ENCODE results near the gene RIOK1. TPM values are rescaled to one million over a fixed set of nuclear protein-coding genes. Genes with fewer than 3 reads are reported as not detected.

Gene RIOK1
- total and polyA plus RNA-seq, 9 of the 15 experiments (the other 6 are each of a cell fraction or from before 2014, with no cell fraction given) = 24.9 to 101 (median 52.2) TPM

DNA sequence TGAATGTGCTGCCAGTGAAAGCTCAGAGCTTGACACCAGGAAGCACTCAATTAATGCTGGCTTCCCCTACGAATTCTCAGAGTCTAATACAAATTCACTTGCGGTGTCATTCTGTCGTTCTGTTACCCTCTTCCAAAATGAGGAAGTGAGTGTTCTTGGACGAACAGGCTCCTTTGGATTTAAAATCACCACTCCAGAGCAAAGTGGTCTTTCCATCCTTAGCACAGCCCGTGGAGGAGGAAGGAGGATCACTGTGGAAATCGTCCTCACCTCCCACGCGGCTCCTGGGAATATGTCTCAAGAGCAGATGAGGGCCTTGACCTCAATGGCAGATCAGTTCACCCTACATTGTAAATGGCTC, 41.7 kb downstream of the RIOK1 start:
- Histone ChIP-seq H3K4me2 (ENCODE audit: insufficient read depth, low read length) (peak overlapping the region; percentile 23; the same call in 1 of the 2 replicates), H4K20me1 (replicated peaks; ENCODE audit: control insufficient read depth, insufficient read depth, low read length) (no peaks in the 10 kb centered on the region), H2AFZ (ENCODE audit: low read depth, low read length) (peak overlapping the region; percentile 67), H3K36me3 (ENCODE audit: control insufficient read depth, insufficient read depth, low read length) (no peaks in the 10 kb centered on the region), H3K4me3 (no peak overlapping the region), H3K9ac (ENCODE audit: insufficient read depth in 1 of 2, low read depth in 2 of 2, low read length in 2 of 2) (peak overlapping the region in 1 of 2 experiments; percentile 38; a peak in 1 of 4 replicates), H3K9me3 (replicated peaks; ENCODE audit: control insufficient read depth, insufficient read depth, low read depth, low read length) (peaks cover 2% of the 10 kb centered on the region; the same call in 1 of the 2 replicates), H3K27ac (ENCODE audit: extremely low read depth, low read depth, low read length) (no peak overlapping the region), H3K27me3 (ENCODE audit: control insufficient read depth in 2 of 2, insufficient read depth in 2 of 2, low read length in 2 of 2) (peaks cover 22 to 43% of the 10 kb centered on the region in 2 experiments; a peak in 4 of 5 replicates), H3K79me2 (ENCODE audit: control insufficient read depth, insufficient read depth, low read length) (no peaks in the 10 kb centered on the region), H3K9me1 (ENCODE audit: control insufficient read depth, insufficient read depth, low read length) (no peaks in the 10 kb centered on the region), H3K4me1 (replicated peaks in 1 of 2; ENCODE audit: control insufficient read depth in 2 of 2, insufficient read depth in 2 of 2, low read length in 2 of 2) (peaks cover 0 to 8% of the 10 kb centered on the region in 2 experiments; a peak in 3 of 5 replicates)
- TF ChIP-seq DPF2 (IDR thresholded peaks at IDR 0.05) = no peak
- TF ChIP-seq CBFB (CRISPR knock-in tag; IDR thresholded peaks at IDR 0.05) = peak; percentile 39; the same call in 1 of the 2 replicates
- peak; percentile 99 for TF ChIP-seq SPI1 (IDR thresholded peaks at IDR 0.05; ENCODE audit: borderline replicate concordance, low read depth, low read length)
- FAIRE-seq = peak; percentile 66
- ChIA-PET POLR2A (interaction anchor here (0.8 kb wide), 1 partner anchor 27 kb away, joined by 3 read pairs; no protein-coding TSS in a partner anchor), CTCF (ENCODE audit: low intra/inter-chr PET ratio) (no interaction called here)
- in situ Hi-C loops (cut with MboI) = no loop called here
- WGBS (ENCODE audit: insufficient coverage, low coverage, missing lambda C conversion rate) = 10% methylated on average over 8 of the region's 8 CpGs
- BruUV-seq (replicated peaks) = no TSS peak
- intact Hi-C loops (cut with micrococcal nuclease) = no loop called here
- ATAC-seq = peak; percentile 34
- no peak for DNase-seq (ENCODE audit: extremely low read depth in 1 of 4, low spot score in 3 of 4)

DNA sequence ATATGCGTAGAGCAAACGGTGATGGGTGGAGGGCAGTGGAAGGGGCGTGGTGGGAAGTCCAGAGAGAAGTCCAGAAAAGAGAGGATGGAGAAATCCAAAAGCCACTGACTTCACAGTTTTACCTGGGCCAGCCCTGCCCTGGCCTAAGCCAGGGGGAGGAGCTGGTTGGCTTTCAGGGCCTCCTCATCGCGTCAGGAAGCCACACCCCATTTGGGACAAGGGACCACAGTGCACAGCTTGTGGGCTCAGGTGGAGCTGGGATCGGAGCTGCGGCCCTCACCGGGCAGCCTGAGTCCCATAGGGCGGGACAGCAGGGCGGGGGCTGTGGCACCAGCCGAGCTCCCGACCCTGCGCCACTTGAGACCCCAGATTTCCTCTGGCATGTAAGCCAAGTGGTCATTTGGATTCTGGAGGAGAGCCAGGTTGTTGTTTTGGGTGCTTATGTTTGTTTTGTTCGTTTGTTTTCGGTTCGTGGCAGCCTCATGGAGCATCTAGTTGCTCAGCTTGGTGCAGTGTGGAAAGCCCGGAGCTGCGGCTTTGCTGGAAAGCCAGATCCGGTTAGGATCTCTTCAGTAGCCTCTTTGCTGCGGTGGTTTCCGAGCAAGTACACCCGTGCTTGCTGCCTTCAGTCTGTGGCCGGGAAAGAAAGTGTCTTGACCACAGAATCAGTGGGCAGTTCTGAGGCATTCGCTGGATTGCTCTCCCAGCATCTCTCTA, 42.2 kb downstream of the RIOK1 start:
- Histone ChIP-seq H3K4me1 (replicated peaks in 1 of 2; ENCODE audit: control insufficient read depth in 2 of 2, insufficient read depth in 2 of 2, low read length in 2 of 2) (peaks cover 0 to 8% of the 10 kb centered on the region in 2 experiments; a peak in 3 of 5 replicates), H4K20me1 (replicated peaks; ENCODE audit: control insufficient read depth, insufficient read depth, low read length) (no peaks in the 10 kb centered on the region), H3K4me3 (no peak overlapping the region), H3K4me2 (ENCODE audit: insufficient read depth, low read length) (peak overlapping the region; percentile 23; the same call in 1 of the 2 replicates), H3K36me3 (ENCODE audit: control insufficient read depth, insufficient read depth, low read length) (no peaks in the 10 kb centered on the region), H3K79me2 (ENCODE audit: control insufficient read depth, insufficient read depth, low read length) (no peaks in the 10 kb centered on the region), H3K27me3 (ENCODE audit: control insufficient read depth in 2 of 2, insufficient read depth in 2 of 2, low read length in 2 of 2) (peaks cover 22 to 46% of the 10 kb centered on the region in 2 experiments; a peak in 4 of 5 replicates), H2AFZ (ENCODE audit: low read depth, low read length) (peak overlapping the region; percentile 67), H3K9me1 (ENCODE audit: control insufficient read depth, insufficient read depth, low read length) (no peaks in the 10 kb centered on the region), H3K9me3 (replicated peaks; ENCODE audit: control insufficient read depth, insufficient read depth, low read depth, low read length) (peaks cover 2% of the 10 kb centered on the region; the same call in 1 of the 2 replicates), H3K9ac (ENCODE audit: insufficient read depth in 1 of 2, low read depth in 2 of 2, low read length in 2 of 2) (peak overlapping the region in 1 of 2 experiments; percentile 73; a peak in 2 of 4 replicates), H3K27ac (ENCODE audit: extremely low read depth, low read depth, low read length) (no peak overlapping the region)
- ChIA-PET POLR2A (interaction anchor here (0.8 kb wide), 1 partner anchor 27 kb away, joined by 3 read pairs; no protein-coding TSS in a partner anchor), CTCF (ENCODE audit: low intra/inter-chr PET ratio) (no interaction called here)
- 11% methylated on average over 23 of the region's 24 CpGs for WGBS (ENCODE audit: insufficient coverage, low coverage, missing lambda C conversion rate)
- in situ Hi-C loops (cut with MboI) = no loop called here
- intact Hi-C loops (cut with micrococcal nuclease) = no loop called here
- DNase-seq (ENCODE audit: extremely low read depth in 1 of 4, low spot score in 3 of 4) = peak in 1 of 4 experiments; percentile 39
- no TSS peak for BruUV-seq (replicated peaks)
- no peak for FAIRE-seq
- ATAC-seq = peak; percentile 80
- TF ChIP-seq RBM14 (IDR thresholded peaks at IDR 0.05; ENCODE audit: borderline replicate concordance, insufficient read depth, low read depth, low read length) = no peak
- TF ChIP-seq EWSR1 (IDR thresholded peaks at IDR 0.05; ENCODE audit: borderline replicate concordance, low read depth, partially characterized antibody) = no peak
- TF ChIP-seq ZC3H11A (IDR thresholded peaks at IDR 0.05; ENCODE audit: low read depth, low read length) = no peak
- no peak for TF ChIP-seq KLF6 (CRISPR knock-in tag; IDR thresholded peaks at IDR 0.05; ENCODE audit: borderline replicate concordance)
- TF ChIP-seq SRSF3 (IDR thresholded peaks at IDR 0.05; ENCODE audit: insufficient read depth, low read length) = no peak
- peak; percentile 22; the same call in 1 of the 2 replicates for TF ChIP-seq NFIC (IDR thresholded peaks at IDR 0.05)
- no peak for TF ChIP-seq NR4A1 (CRISPR knock-in tag; IDR thresholded peaks at IDR 0.05)
- TF ChIP-seq NR4A1 (tag; IDR thresholded peaks at IDR 0.05) = no peak
- TF ChIP-seq RBBP5 (IDR thresholded peaks at IDR 0.05; ENCODE audit: borderline replicate concordance, insufficient read depth, low read length, poor library complexity, severe bottlenecking) = no peak
- TF ChIP-seq EZH2 (IDR thresholded peaks at IDR 0.05; ENCODE audit: borderline replicate concordance, low read depth, low read length) = no peak
- no peak for TF ChIP-seq SRSF1 (IDR thresholded peaks at IDR 0.05; ENCODE audit: low read depth, low read length)
- no peak for TF ChIP-seq ZC3H4 (CRISPR knock-in tag; IDR thresholded peaks at IDR 0.05; ENCODE audit: borderline replicate concordance)

Data from K562 (cell line).